HepG2 (cell line): Measurements from ENCODE around the gene GRM5. TPM values are rescaled to one million over a fixed set of nuclear protein-coding genes. Genes with fewer than 3 reads are reported as not detected.

Experiments
- ATAC-seq: fragments of 200-7000 bp; cut with Tn5 transposase; 3 replicates; pipeline ENCODE4 v1.9.1; 2020; ENCODE audit warnings: mild to moderate bottlenecking, moderate library complexity
- BruUV-seq: library from RNA; stranded (reverse); fragments of 400-500 nt; replicated peaks from 2 replicates; lab custom pipeline; 2021; lab: Mats Ljungman, UMichigan
- CTCF ChIA-PET: fragments of 300-600 bp; formaldehyde crosslinking; extraction: SDS; loops from one replicate; lab custom pipeline; 2021; ENCODE audit warnings: low total read pairs, inconsistent platforms, low intra/inter-chr PET ratio; lab: Yijun Ruan, JAX
- POLR2A ChIA-PET: fragments of 350-600 bp; sonication (Branson Sonifier 250); formaldehyde crosslinking; loops from one replicate; lab custom pipeline; 2020; ENCODE audit warnings: antibody characterized with exemption, inconsistent platforms; lab: Yijun Ruan, JAX
- DNase-seq: peaks from one replicate; pipeline ENCODE4 v3.0.0-alpha.2; 2015; ENCODE audit warnings: low spot score
- FAIRE-seq: peaks from 3 replicates; lab custom pipeline; 2011; peaks lifted over from hg19 to GRCh38; lab: Jason Lieb, UNC
- H2AFZ ChIP-seq: one replicate; pipeline ENCODE4 v1.6.1; 2011; ENCODE audit warnings: low read length, inconsistent platforms
- H3K27ac ChIP-seq: fragments of 300-600 bp; 3 replicates; pipeline ENCODE4 v1.8.0; 2011; ENCODE audit warnings: mixed run types, mild to moderate bottlenecking, mixed read lengths, low read length, inconsistent platforms; ENCODE audit not compliant: insufficient read depth; ENCODE audit errors: extremely low read length
- H3K27me3 ChIP-seq, 2 experiments: fragments of 200-600 bp in 1 of 2; 2 replicates in 1 of 2; 3 replicates in 1 of 2; pipeline versions ENCODE4 v1.6.0 to v1.8.0; 2011; ENCODE audit warnings: low read length in 2 of 2, mild to moderate bottlenecking in 2 of 2, moderate library complexity in 2 of 2, inconsistent platforms in 1 of 2; ENCODE audit not compliant: insufficient read depth in 2 of 2, control insufficient read depth in 1 of 2
- H3K36me3 ChIP-seq, 2 experiments: fragments of 200-600 bp in 1 of 2; replicated peaks in 1 of 2; 2 replicates in 1 of 2; 3 replicates in 1 of 2; pipeline versions ENCODE4 v1.5.1 to v1.8.0; 2011; ENCODE audit warnings: low read length in 2 of 2, inconsistent platforms in 1 of 2; ENCODE audit not compliant: insufficient read depth in 2 of 2, control insufficient read depth in 1 of 2
- H3K4me1 ChIP-seq: 2 replicates; pipeline ENCODE4 v1.5.1; 2012; ENCODE audit warnings: low read length, inconsistent platforms; ENCODE audit not compliant: insufficient read depth
- H3K4me2 ChIP-seq: 2 replicates; pipeline ENCODE4 v1.6.0; 2011; ENCODE audit warnings: low read depth, low read length, inconsistent platforms
- H3K4me3 ChIP-seq, 3 experiments: fragments of 200-600 bp in 1 of 3; sonication (generic), shearing (Covaris generic) in 1 of 3; replicated peaks in 1 of 3; 2 replicates each; pipeline ENCODE4 v1.5.1; 2011 to 2016; ENCODE audit warnings: low read length in 3 of 3, inconsistent platforms in 2 of 3, low read depth in 2 of 3, mild to moderate bottlenecking in 2 of 3, control low read depth in 1 of 3, mixed read lengths in 1 of 3; ENCODE audit not compliant: insufficient read depth in 1 of 3
- H3K79me2 ChIP-seq: one replicate; pipeline ENCODE4 v1.6.1; 2011; ENCODE audit warnings: low read length, inconsistent platforms; ENCODE audit not compliant: insufficient read depth
- H3K9ac ChIP-seq: 2 replicates; pipeline ENCODE4 v1.6.0; 2011; ENCODE audit warnings: mild to moderate bottlenecking, low read depth, low read length, inconsistent platforms; ENCODE audit not compliant: insufficient read depth
- H3K9me3 ChIP-seq: 2 replicates; pipeline ENCODE4 v1.5.1; 2012; ENCODE audit warnings: mild to moderate bottlenecking, low read length
- H4K20me1 ChIP-seq: 2 replicates; pipeline ENCODE4 v1.6.0; 2011; ENCODE audit warnings: inconsistent platforms, mild to moderate bottlenecking, low read length, moderate library complexity; ENCODE audit not compliant: insufficient read depth
- ATF6 ChIP-seq: sonication (generic); formaldehyde crosslinking; conservative IDR thresholded peaks from 2 replicates; pipeline ENCODE4 v1.4.0; 2020; ENCODE audit warnings: missing genetic modification reagents
- HMGXB4 ChIP-seq, 2 experiments: sonication (generic) in 1 of 2; formaldehyde crosslinking in 1 of 2; IDR thresholded peaks; 2 replicates each; pipeline versions ENCODE4 v1.4.0 to v1.6.1; 2018 to 2020; ENCODE audit warnings: missing genetic modification reagents in 2 of 2, borderline replicate concordance in 1 of 2, low read depth in 1 of 2, mild to moderate bottlenecking in 1 of 2, missing biosample characterization in 1 of 2
- MLXIP ChIP-seq: sonication (generic); formaldehyde crosslinking; IDR thresholded peaks from 2 replicates; pipeline ENCODE4 v1.9.0; 2021; ENCODE audit warnings: missing genetic modification reagents, borderline replicate concordance
- WGBS: methylation state at CpG from one replicate; pipeline ENCODE4 v1.1.6; 2017; ENCODE audit warnings: low lambda C conversion rate; 5-methylcytosine and 5-hydroxymethylcytosine counted together
- in situ Hi-C: cut with HindIII; loops from 2 replicates; pipeline ENCODE4 v1.10.0; 2017; ENCODE audit warnings: low pct_unique_long_range_greater_than_20kb; ENCODE audit not compliant: extremely low pct_ligation_motif_present
- intact Hi-C: fragments of 100-400 bp; cut with micrococcal nuclease; formaldehyde crosslinking; loops from one replicate; pipeline ENCODE4 v1.10.0; 2022; ENCODE audit not compliant: unreplicated experiment
- polyA plus RNA-seq, 8 experiments: library from polyadenylated mRNA; depleted of rRNA in 3 of 8; stranded (reverse) in 7 of 8; unstranded in 1 of 8; fragments of >200 nt; fragmentation: Illumina TruSeq in 4 of 8; extraction: Trizol in 4 of 8; gene quantifications; 2 replicates each; pipeline versions ENCODE4 v1.2.1 to v1.2.3, GENCODE V29; 2011 to 2016; ENCODE audit warnings: low read depth in 4 of 8, missing spikeins in 1 of 8, mixed read lengths in 1 of 8; ENCODE audit not compliant: insufficient read depth in 1 of 8
- total RNA-seq, 5 experiments: library from RNA; depleted of rRNA; stranded (reverse); fragments of >200 nt; fragmentation: Illumina TruSeq; extraction: Trizol; gene quantifications; 2 replicates each; pipeline ENCODE4 v1.2.3, GENCODE V29; 2016; ENCODE audit warnings: low read depth in 1 of 5

Gene GRM5
- total and polyA plus RNA-seq, 2 of the 13 experiments (the other 11 are each of a cell fraction or from before 2014, with no cell fraction given), result not detected

DNA sequence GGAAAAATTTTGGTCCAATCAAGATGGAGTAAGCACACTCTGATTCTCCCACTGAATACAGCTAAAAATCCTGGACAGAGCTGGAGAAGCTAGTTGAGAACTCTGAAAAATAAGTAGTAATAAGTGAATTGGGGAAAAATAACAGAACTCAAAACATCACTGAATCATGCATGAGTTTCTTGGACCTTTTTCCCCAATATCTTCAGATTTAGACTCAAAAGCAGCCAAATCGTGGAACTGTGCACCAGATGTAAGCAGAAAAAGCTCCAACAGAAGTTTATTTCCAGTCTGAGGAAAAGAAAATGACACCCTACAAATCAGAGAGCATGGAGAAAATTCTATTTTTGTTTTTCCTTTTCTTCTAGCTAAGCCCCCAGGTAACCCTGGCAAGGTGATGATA, 448.6 kb downstream of the GRM5 start (continued):
- TF ChIP-seq MLXIP (CRISPR knock-in tag), result no peak
- no peak for TF ChIP-seq ATF6 (CRISPR knock-in tag)

DNA sequence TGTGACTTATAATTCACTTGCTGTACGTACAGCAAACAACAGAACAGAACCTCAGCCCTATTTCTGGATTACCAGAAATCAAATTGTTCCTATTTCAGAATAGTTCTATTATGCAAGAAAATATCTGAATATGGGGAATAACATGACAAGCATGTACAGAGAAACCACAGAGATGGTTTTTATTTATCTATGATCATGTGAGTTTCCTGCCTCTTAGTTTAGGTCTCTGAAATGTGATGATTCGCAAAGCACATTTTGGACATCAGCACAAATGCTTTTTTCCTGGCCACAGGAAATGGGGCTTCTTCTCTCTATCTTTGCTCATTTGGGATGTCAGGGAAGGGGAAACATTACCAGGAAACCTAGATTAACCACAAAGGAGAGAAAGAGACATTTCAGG, 461.5 kb downstream of the GRM5 start:
- no peaks in the 10 kb centered on the region for H3K36me3 ChIP-seq
- H3K9me3 ChIP-seq, result no peaks in the 10 kb centered on the region
- POLR2A ChIA-PET, result no interaction called here
- no peak overlapping the region for H3K4me3 ChIP-seq
- H3K9ac ChIP-seq, result no peak overlapping the region
- FAIRE-seq, result no peak
- CTCF ChIA-PET, result no interaction called here
- H3K27me3 ChIP-seq, result no peaks in the 10 kb centered on the region; a peak in 1 of 5 replicates
- H4K20me1 ChIP-seq, result no peaks in the 10 kb centered on the region
- TF ChIP-seq HMGXB4 (CRISPR knock-in tag; IDR thresholded peaks at IDR 0.05; ENCODE audit: borderline replicate concordance in 1 of 2, low read depth in 1 of 2), result no peak
- TF ChIP-seq, all 625 proteins: peak for 0
- no TSS peak for BruUV-seq
- in situ Hi-C loops (no loop called here), intact Hi-C loops (no loop called here)
- 28% methylated on average over 2 of the region's 2 CpGs for WGBS
- Histone ChIP-seq H2AFZ (no peak overlapping the region), H3K4me2 (no peak overlapping the region), H3K27ac (no peak overlapping the region), H3K79me2 (no peaks in the 10 kb centered on the region), H3K4me1 (no peaks in the 10 kb centered on the region)
- no peak for ATAC-seq
- no peak for DNase-seq
